HG03139 (cell line): ENCODE results near the gene ALPP.
"Not testable (repeated sequence)": the region's sequence is repeated elsewhere in the genome, so short reads cannot be mapped to it uniquely, and the experiment has no call there.

Source experiments
- ATAC-seq: cut with Tn5 transposase; IDR thresholded peaks from one replicate; pipeline ENCODE4 v1.9.1; 2021; ENCODE audit not compliant: unreplicated experiment

The ALPP gene

GRCh38 chr2:232400256-232401015, 21.9 kb downstream of the ALPP start:
- ATAC-seq, result no peak

GRCh38 chr2:232402518-232402917, 24.0 kb downstream of the ALPP start:
- no peak for ATAC-seq

- no peak for ATAC-seq
These were observed 27.5 kb downstream of the ALPP start for GRCh38 chr2:232405943-232406510.

GRCh38 chr2:232406556-232407310, 28.2 kb downstream of the ALPP start, which contains the start of gene ALPG:
TSS of gene ALPG (plus strand) at chr2:232406844. CDS start at chr2:232406895, 51 bp downstream.
- ATAC-seq, result no peak

- ATAC-seq, result not testable (repeated sequence)
These were observed 29.0 kb downstream of the ALPP start for GRCh38 chr2:232407428-232408150.

GRCh38 chr2:232408269-232408668, 29.7 kb downstream of the ALPP start:
- ATAC-seq, result not testable (repeated sequence)

GRCh38 chr2:232409617-232410016, 31.1 kb downstream of the ALPP start:
- ATAC-seq, result not testable (repeated sequence)

- no peak for ATAC-seq
These were observed 31.8 kb downstream of the ALPP start for GRCh38 chr2:232410238-232410900.

- ATAC-seq, result no peak
These were observed 33.5 kb downstream of the ALPP start for GRCh38 chr2:232411901-232412629.

GRCh38 chr2:232412986-232413385, 34.4 kb downstream of the ALPP start:
- ATAC-seq, result no peak

GRCh38 chr2:232415138-232415690, 36.7 kb downstream of the ALPP start:
- no peak for ATAC-seq

- no peak for ATAC-seq
These were observed 37.4 kb downstream of the ALPP start for GRCh38 chr2:232415736-232416520.

GRCh38 chr2:232416521-232417470, 38.2 kb downstream of the ALPP start:
- no peak for ATAC-seq

- ATAC-seq, result no peak
These were observed 38.9 kb downstream of the ALPP start for GRCh38 chr2:232417489-232417888.

GRCh38 chr2:232418056-232418455, 39.5 kb downstream of the ALPP start:
- no peak for ATAC-seq

- no peak for ATAC-seq
These were observed 40.1 kb downstream of the ALPP start for GRCh38 chr2:232418466-232419244.
